GM11168 (cell line): ENCODE measurements around the gene RBM15.

Experiments
- in situ Hi-C: fragments of 300-500 bp; cut with MboI; formaldehyde crosslinking; loops from one replicate; pipeline ENCODE4 v1.12.0; 2022; ENCODE audit warnings: low sequenced_read_pairs; ENCODE audit not compliant: unreplicated experiment

The RBM15 gene

DNA sequence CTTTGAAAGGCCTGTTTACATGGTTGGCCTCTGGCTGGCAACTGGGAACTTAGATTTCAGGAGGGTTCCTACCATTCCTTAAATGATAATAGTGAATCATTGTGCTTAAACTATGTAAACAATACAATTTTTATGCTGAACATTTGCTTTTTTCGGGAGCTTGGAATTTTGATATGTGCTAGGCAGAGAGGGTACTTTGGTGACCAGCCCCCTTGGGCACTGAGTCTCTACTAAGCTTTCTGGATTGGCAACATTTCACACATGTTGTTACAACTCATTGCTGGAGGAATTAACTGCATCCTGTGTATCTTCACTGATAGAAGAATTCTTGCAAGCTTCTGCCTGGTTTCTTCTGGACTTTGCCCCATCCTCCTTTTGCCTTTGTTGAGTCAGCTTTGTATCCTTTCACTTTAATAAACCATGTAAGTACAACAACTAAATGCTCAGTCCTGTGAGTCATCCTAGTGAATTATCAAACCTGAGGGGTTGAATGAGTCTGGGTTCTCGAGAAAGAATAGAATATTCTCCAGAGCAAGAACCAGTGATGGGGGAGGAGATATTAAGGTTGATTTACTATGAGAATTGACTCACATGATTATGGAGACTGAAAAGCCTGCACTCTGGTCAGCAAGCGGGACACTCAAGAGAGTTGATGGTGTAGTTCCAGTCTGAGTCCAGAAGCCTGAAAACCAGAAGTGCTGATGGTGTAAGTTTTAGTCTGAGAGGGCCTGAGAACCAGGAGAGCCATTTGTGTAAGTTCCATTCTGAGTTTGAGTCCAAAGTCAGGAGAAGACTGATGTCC, 54.7 kb downstream of the RBM15 start:
- in situ Hi-C loops, result no loop called here

DNA sequence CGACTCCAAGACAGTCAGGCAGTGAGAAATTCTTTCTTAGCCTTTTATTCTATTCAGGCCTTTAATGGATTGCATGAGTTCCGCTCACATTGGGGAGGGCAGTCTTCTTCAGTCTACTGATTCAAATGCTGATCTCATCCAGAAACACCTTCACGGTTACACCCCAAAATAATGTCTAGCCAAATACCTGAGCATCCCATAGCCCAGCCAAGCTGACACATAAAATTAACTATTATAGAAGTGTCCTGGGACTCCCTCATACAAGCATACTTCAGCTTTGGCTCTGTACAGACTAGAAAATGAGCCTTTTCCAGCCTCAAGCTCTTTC, 55.3 kb downstream of the RBM15 start:
- in situ Hi-C loops, result no loop called here
